RWPE1 (cell line): ENCODE data around the gene KCNB1.
A peak's percentile ranks its signal among the peaks of the same experiment; 100 is the strongest.

Source experiments
- CTCF ChIA-PET: fragments of 350-600 bp; sonication (Branson Sonifier 250); formaldehyde crosslinking; extraction: SDS; loops from one replicate; lab custom pipeline; 2021; lab: Yijun Ruan, JAX
- POLR2A ChIA-PET: fragments of 400-600 bp; formaldehyde crosslinking; extraction: SDS; loops from one replicate; lab custom pipeline; 2020; ENCODE audit warnings: antibody characterized with exemption; ENCODE audit not compliant: low non-redundant PET; lab: Yijun Ruan, JAX
- DNase-seq: peaks from one replicate; pipeline ENCODE4 v3.0.0; 2012; ENCODE audit warnings: low spot score
- H3K27ac ChIP-seq: fragments of 450-650 bp; 2 replicates; pipeline ENCODE4 v1.5.1; 2017
- TF ChIP-seq, protein P1 (sequence below): fragments of 450-650 bp; conservative IDR thresholded peaks from 2 replicates; pipeline ENCODE4 v1.5.1; 2017; ENCODE audit warnings: low read depth, mild to moderate bottlenecking

Gene KCNB1

DNA sequence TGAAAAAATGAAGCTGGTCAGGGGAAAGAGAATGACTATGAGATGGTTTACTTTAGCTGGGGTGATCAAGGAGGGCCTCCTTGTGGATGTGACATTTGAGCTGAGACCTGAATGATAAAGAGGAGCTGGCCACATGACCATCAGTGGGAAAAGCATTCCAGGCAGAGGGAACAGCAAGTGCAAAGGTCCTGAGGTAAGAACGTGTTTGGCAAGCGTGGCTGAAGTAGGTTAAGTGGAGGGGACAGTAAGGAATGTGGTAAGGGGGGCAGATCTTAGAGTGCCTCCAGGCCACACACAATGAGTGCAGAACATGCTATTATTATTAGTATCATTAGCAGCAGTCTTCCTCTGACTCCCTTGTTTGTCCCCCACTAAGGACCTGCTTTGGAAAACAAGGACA, 92.6 kb downstream of the KCNB1 start:
- H3K27ac ChIP-seq, result no peak overlapping the region
- ChIA-PET POLR2A (no interaction called here), CTCF (interaction anchor here (0.7 to 1.6 kb wide), 2 partner anchors 37 to 152 kb away, joined by 3 to 4 read pairs; no protein-coding TSS in a partner anchor)
- no peak for DNase-seq
- TF ChIP-seq, protein P1, sequence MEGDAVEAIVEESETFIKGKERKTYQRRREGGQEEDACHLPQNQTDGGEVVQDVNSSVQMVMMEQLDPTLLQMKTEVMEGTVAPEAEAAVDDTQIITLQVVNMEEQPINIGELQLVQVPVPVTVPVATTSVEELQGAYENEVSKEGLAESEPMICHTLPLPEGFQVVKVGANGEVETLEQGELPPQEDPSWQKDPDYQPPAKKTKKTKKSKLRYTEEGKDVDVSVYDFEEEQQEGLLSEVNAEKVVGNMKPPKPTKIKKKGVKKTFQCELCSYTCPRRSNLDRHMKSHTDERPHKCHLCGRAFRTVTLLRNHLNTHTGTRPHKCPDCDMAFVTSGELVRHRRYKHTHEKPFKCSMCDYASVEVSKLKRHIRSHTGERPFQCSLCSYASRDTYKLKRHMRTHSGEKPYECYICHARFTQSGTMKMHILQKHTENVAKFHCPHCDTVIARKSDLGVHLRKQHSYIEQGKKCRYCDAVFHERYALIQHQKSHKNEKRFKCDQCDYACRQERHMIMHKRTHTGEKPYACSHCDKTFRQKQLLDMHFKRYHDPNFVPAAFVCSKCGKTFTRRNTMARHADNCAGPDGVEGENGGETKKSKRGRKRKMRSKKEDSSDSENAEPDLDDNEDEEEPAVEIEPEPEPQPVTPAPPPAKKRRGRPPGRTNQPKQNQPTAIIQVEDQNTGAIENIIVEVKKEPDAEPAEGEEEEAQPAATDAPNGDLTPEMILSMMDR, result no peak

- TF ChIP-seq, protein P1, result no peak
- CTCF ChIA-PET, result interaction anchor here (0.7 to 1.6 kb wide), 2 partner anchors 95 to 153 kb away, joined by 3 to 4 read pairs; no protein-coding TSS in a partner anchor
- no peak for DNase-seq
- POLR2A ChIA-PET, result no interaction called here
- H3K27ac ChIP-seq, result no peak overlapping the region
These were observed 93.7 kb downstream of the KCNB1 start for GRCh38 chr20:49388744-49389143.

DNA sequence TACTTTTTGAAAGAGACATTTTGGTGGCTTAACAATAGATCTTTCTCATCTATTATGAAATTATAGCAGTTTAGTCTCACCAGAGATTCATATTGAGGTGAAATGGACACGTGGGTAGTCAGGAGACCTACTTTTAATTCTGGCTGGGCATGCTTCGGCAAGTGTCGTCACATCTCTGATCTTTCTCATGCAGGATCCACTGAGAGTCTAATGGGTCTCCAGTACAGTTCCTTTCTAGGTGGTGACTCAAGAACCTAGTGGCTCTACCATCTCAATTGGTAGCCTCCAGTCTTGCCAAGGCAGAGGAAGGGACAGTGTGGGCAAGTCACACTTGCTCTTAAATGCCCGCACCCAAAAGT, 94.9 kb downstream of the KCNB1 start:
- CTCF ChIA-PET, result no interaction called here
- no peak for DNase-seq
- H3K27ac ChIP-seq, result no peak overlapping the region
- POLR2A ChIA-PET, result no interaction called here
- TF ChIP-seq, protein P1, result no peak

DNA sequence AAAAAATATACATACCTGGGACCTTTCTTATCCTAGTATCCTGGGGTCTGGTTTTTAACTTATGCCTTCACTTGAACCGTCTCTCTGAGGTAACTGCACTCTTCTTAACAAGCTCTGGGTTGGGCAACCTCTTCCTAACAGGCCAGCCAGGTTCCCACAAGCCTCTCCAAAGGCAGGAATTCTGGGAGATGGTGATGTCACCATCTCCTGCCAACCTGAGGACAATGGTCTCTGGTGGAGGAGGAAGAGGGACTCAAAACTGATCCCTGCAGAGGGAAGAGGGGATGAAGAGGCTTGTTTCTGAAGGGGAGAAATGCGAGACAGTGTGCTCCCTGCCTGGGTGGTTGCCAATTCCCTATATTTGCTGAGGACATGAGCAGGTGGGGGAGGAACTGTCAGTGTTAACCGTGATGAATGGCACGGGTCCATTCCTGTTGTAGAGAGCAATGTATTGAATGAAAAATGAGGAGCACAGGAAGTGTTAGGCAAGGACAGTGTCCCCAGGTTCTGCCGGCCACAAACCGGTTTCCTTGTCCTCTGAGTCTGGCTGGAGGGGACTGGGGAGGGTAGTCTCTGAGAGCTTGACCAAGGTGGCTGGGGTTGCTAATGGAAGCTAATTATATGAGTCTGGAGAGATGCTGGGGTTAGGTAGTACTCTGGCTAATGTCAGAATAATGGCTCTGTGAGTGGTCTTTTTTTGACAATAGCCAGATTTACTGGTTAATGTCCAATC, 95.5 kb downstream of the KCNB1 start:
- CTCF ChIA-PET, result interaction anchor here (0.6 kb wide), 1 partner anchor 169 kb away, joined by 3 read pairs; no protein-coding TSS in a partner anchor
- TF ChIP-seq, protein P1, result no peak
- POLR2A ChIA-PET, result no interaction called here
- DNase-seq, result no peak
- peak overlapping the region; percentile 56 for H3K27ac ChIP-seq

DNA sequence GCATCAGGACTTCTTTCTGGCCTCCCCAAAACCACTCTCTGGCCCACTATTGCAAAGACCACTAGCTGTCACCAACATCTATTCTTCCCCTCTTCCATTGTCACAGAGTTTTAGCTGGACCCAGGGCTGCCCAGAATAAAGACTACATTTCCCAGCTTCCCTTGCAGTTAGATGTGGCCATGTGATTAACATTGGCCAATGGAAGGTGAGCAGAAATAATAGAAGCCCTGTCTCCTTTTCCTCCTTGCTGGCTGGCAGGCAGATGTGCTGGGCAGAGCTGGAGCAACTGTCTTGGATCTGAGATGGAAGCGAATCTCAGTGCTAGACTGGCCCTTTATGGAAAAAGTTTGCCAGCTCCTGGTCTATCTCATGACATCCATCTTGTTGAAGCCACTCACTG, 97.0 kb downstream of the KCNB1 start:
- H3K27ac ChIP-seq, result no peak overlapping the region
- ChIA-PET CTCF (interaction anchor here (0.5 to 3.0 kb wide), 8 partner anchors 8 to 442 kb away, joined by 3 to 15 read pairs (median 3); no protein-coding TSS in a partner anchor), POLR2A (no interaction called here)
- peak; percentile 61 for DNase-seq
- TF ChIP-seq, protein P1, result no peak

- ChIA-PET CTCF (interaction anchor here (0.5 to 3.0 kb wide), 15 partner anchors 9 to 442 kb away, joined by 3 to 15 read pairs (median 4); no protein-coding TSS in a partner anchor), POLR2A (no interaction called here)
- TF ChIP-seq, protein P1, result no peak; the same call in 1 of the 2 replicates
- no peak overlapping the region; the same call in 1 of the 2 replicates for H3K27ac ChIP-seq
- DNase-seq, result no peak
These were observed 97.7 kb downstream of the KCNB1 start for GRCh38 chr20:49384437-49385434.
